Esophagus squamous epithelium (tissue), 5 donors: ENCODE data around the gene SEMA7A. TPM values are rescaled to one million over a fixed set of nuclear protein-coding genes. Genes with fewer than 3 reads are reported as not detected.

ENCODE experiments used
- DNase-seq: peaks from one replicate; lab custom pipeline; 2025; lab: John Stamatoyannopoulos, UW
- H3K27ac ChIP-seq, 4 donors: fragments of 200-600 bp; sonication (generic); one replicate each; pipeline ENCODE4 v1.5.1; 2016 to 2019; ENCODE audit warnings: mild to moderate bottlenecking in 1 of 4
- H3K27me3 ChIP-seq, 4 donors: fragments of 200-600 bp; sonication (generic); 1 replicate in 3 of 4; 2 replicates in 1 of 4; pipeline versions ENCODE4 v1.5.1 to v1.6.0; 2017 to 2021; ENCODE audit warnings: antibody characterized with exemption in 1 of 4
- H3K36me3 ChIP-seq, 3 donors: fragments of 200-600 bp; sonication (generic); one replicate each; pipeline ENCODE4 v1.5.1; 2016 to 2019
- H3K4me1 ChIP-seq, 3 donors: fragments of 200-600 bp; sonication (generic); one replicate each; pipeline ENCODE4 v1.5.1; 2017 to 2019
- H3K4me3 ChIP-seq, 4 donors: fragments of 200-600 bp; sonication (generic); 1 replicate in 3 of 4; 2 replicates in 1 of 4; pipeline ENCODE4 v1.5.1; 2016 to 2019; ENCODE audit warnings: mild to moderate bottlenecking in 2 of 4, moderate library complexity in 1 of 4
- H3K9me3 ChIP-seq, 3 donors: fragments of 200-600 bp; sonication (generic); one replicate each; pipeline ENCODE4 v1.5.1; 2016 to 2019
- POLR2A ChIP-seq, 4 donors: fragments of 450-650 bp; IDR thresholded peaks; one replicate each; pipeline ENCODE4 v1.6.1; 2017; ENCODE audit warnings: antibody characterized with exemption in 4 of 4, mild to moderate bottlenecking in 4 of 4, moderate library complexity in 3 of 4
- WGBS, 2 donors: methylation state at CpG; one replicate each; pipeline ENCODE4 v1.1.5; 2018; 5-methylcytosine and 5-hydroxymethylcytosine counted together
- intact Hi-C: fragments of 100-400 bp; cut with DNase I; formaldehyde crosslinking; loops from one replicate; pipeline ENCODE4 v1.15.0; 2022
- total RNA-seq, 4 donors: library from RNA; depleted of rRNA; stranded (reverse); fragments of >200 nt; gene quantifications; one replicate each; pipeline ENCODE4 v1.1.0, GENCODE V29; 2016
- TF ChIP-seq, protein P1 (sequence below), 6 experiments: fragments of 450-650 bp in 4 of 6; fragments of 200-600 bp in 2 of 6; sonication (generic) in 2 of 6; IDR thresholded peaks; one replicate each; pipeline ENCODE4 v1.5.1; 2016 to 2019; ENCODE audit warnings: antibody characterized with exemption in 6 of 6, mild to moderate bottlenecking in 4 of 6, moderate library complexity in 4 of 6
- donor health status: DM: yes; HTN: yes; CAD: no.

Gene SEMA7A
- total RNA-seq, 4 donors from 2014 or later = 1.2 to 7.5 (median 2.9) TPM

DNA sequence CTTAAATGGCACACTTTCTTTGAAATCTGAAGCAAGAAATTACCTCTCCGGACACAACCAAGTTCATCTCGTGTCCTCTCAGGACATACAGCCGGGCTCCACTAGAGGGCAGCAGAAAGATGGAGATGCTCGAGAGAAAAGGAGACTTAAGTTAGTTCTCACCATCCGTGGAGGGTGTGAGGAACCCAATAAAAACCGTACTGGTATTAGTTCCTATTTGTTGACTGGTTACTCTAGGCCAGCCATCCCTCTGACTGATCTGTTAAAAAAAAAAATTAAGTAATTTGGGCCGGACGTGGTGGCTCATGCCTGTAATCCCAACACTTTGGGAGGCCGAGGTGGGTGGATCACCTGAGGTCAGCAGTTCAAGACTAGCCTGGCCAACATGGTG lies 58.5 kb downstream of the SEMA7A start:
- intact Hi-C loops = loop anchor here (5.0 to 10.0 kb wide), 2 partner anchors 247 to 390 kb away; no protein-coding TSS in a partner anchor
- Histone ChIP-seq H3K9me3 (no peaks in the 10 kb centered on the region), H3K4me1 (peaks cover 8 to 30% (median 12%) of the 10 kb centered on the region in 3 donors), H3K27ac (no peak overlapping the region), H3K27me3 (no peaks in the 10 kb centered on the region), H3K4me3 (no peak overlapping the region), H3K36me3 (no peaks in the 10 kb centered on the region)
- TF ChIP-seq, protein P1, sequence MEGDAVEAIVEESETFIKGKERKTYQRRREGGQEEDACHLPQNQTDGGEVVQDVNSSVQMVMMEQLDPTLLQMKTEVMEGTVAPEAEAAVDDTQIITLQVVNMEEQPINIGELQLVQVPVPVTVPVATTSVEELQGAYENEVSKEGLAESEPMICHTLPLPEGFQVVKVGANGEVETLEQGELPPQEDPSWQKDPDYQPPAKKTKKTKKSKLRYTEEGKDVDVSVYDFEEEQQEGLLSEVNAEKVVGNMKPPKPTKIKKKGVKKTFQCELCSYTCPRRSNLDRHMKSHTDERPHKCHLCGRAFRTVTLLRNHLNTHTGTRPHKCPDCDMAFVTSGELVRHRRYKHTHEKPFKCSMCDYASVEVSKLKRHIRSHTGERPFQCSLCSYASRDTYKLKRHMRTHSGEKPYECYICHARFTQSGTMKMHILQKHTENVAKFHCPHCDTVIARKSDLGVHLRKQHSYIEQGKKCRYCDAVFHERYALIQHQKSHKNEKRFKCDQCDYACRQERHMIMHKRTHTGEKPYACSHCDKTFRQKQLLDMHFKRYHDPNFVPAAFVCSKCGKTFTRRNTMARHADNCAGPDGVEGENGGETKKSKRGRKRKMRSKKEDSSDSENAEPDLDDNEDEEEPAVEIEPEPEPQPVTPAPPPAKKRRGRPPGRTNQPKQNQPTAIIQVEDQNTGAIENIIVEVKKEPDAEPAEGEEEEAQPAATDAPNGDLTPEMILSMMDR (IDR thresholded peaks at IDR 0.05) = peak; percentile 71 to 89 (median 86)
- TF ChIP-seq POLR2A (IDR thresholded peaks at IDR 0.05) = no peak
- WGBS, 2 donors = 9 to 14% methylated on average over 7 to 9 of the region's 9 CpGs
- DNase-seq = no peak

DNA sequence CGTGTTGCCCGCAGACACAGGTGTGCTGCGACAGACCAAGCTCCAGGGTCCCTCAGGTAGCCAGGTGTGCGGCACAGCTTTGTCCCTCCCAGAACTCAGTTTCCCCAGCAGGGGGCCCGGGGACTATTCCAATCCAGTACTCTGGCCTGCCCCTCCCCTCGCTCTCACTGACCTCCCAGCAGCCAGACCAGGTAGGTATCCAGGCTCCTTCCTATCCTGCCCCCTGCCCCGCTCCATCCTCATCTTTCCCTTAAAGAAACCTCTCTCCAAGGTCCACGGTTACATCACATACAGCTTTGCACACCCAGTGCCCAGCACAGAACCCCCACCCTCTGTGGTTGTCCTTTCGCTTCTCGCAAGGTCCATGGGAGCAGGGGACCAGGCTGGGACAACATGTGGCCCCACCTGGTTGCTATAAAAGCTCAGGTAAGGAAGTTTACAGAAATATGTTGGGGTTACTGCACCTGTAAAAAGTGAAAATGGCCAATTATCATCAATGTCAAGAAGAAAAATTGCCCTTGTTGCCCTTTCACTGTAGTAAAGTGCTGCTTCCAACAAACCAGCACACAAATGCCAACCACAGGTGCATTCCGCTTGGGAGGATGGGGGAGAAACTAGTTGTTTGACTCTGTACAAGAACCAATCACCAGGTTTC lies 59.0 kb downstream of the SEMA7A start:
- DNase-seq = no peak
- TF ChIP-seq, protein P1 (IDR thresholded peaks at IDR 0.05) = peak in 1 of 6 experiments; percentile 20
- no peak for TF ChIP-seq POLR2A (IDR thresholded peaks at IDR 0.05)
- intact Hi-C loops = loop anchor here (5.0 to 10.0 kb wide), 2 partner anchors 248 to 390 kb away; no protein-coding TSS in a partner anchor
- H3K4me3 ChIP-seq = peak overlapping the region in 3 of 4 donors; percentile 56 to 77 (median 71)
- H3K9me3 ChIP-seq = no peaks in the 10 kb centered on the region
- H3K27ac ChIP-seq = peak overlapping the region in 1 of 4 donors; percentile 79
- no peaks in the 10 kb centered on the region for H3K27me3 ChIP-seq
- no peaks in the 10 kb centered on the region for H3K36me3 ChIP-seq
- WGBS, 2 donors = 19 to 20% methylated on average over 7 to 10 of the region's 11 CpGs
- H3K4me1 ChIP-seq = peaks cover 8 to 30% (median 12%) of the 10 kb centered on the region in 3 donors

DNA sequence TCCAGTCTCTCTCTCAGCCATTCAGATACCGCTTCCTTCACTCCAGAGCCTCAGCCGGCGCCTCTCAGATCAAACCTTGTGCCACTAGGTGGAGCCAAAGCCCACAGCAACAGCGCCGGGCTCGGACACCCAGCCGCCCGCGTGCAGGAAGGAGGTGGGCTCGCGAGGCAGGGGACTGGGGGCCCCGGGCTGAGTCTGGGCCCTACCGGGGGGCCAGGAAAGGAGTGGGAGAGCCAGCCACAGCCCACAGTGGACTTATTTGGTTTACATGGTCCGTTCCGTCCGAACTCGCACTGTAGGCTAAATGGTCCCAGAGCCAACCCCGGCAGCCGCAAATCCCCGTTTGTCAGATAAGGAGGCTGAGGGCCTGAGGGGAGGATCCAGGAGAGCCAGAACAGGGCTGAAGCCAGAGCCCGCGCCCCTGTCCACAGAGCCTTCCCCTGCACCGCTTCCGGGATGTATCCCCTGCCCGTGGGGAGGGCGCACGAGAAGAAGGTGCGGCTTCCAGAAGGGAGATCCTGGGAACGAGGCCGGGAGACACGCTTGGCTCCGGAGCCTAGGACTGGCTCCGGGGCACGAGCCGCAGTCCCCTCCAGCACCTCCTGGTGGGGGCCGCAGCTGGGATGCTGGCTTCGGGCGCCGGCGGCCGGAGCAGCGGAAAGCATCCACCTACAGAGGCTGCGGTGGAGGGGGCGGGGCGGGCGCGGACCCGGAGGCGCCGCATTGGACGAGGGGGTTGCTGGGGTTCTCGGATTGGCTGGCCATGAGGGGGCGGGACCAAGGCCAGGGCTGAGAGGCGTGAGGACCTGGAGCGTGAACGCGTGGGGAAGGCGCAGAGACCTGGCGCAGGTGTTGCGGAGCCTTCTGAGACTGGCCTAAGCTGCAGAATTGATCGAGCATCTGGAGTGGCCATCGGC lies 59.8 kb downstream of the SEMA7A start:
- intact Hi-C loops = loop anchor here (10.0 kb wide), 1 partner anchor 391 kb away; no protein-coding TSS in a partner anchor
- Histone ChIP-seq H3K36me3 (no peaks in the 10 kb centered on the region), H3K4me3 (peak overlapping the region; percentile 36 to 77 (median 64)), H3K4me1 (peaks cover 8 to 29% (median 12%) of the 10 kb centered on the region in 3 donors), H3K27me3 (no peaks in the 10 kb centered on the region), H3K9me3 (no peaks in the 10 kb centered on the region), H3K27ac (peak overlapping the region; percentile 29 to 79 (median 70))
- DNase-seq = peak; percentile 56
- TF ChIP-seq, protein P1 (IDR thresholded peaks at IDR 0.05) = peak; percentile 83 to 94 (median 87)
- no peak for TF ChIP-seq POLR2A (IDR thresholded peaks at IDR 0.05)
- WGBS, 2 donors = 0% methylated on average over 4 to 7 of the region's 62 CpGs

DNA sequence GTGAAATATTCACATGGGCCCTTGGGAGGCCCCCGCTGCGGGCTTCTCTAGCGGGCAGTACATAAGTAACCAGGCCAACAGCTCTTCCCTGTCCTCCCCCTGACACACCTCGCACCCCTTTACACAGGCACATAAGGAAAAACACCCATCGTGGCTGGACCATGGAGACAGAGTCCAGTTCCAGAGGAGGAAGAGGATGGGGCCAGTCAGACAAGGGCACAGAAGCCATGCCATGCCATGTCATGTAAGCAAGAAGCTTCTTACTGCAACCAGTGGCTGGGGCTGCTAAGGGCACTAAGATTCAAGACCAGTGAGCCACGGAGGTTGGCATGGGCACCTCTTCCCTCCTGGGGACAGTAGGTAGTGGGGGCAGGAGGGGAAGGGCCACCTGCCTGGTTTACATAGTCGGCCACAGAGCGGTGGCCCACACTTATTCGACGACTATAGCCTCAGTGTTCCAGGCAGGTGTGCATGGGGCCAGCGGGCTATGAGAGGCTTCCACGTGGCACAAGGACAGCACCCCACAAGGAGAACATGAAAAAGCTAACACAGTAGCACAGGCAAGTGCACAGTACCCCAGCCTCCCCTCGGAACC lies 60.6 kb downstream of the SEMA7A start:
- H3K4me3 ChIP-seq = no peak overlapping the region
- 53 to 67% methylated on average over 6 to 10 of the region's 13 CpGs for WGBS, 2 donors

More for the DNA sequence above, 60.6 kb downstream of the SEMA7A start:
- intact Hi-C loops = loop anchor here (10.0 kb wide), 1 partner anchor 392 kb away; no protein-coding TSS in a partner anchor
- Histone ChIP-seq H3K36me3 (no peaks in the 10 kb centered on the region), H3K4me1 (peaks cover 8 to 24% (median 12%) of the 10 kb centered on the region in 3 donors), H3K9me3 (no peaks in the 10 kb centered on the region), H3K27me3 (no peaks in the 10 kb centered on the region), H3K27ac (no peak overlapping the region)
- no peak for DNase-seq
- TF ChIP-seq, protein P1 (IDR thresholded peaks at IDR 0.05) = no peak
- no peak for TF ChIP-seq POLR2A (IDR thresholded peaks at IDR 0.05)
